Upper lobe of left lung (tissue), 4 donors: ENCODE data around the gene EPGN.

ENCODE experiments used
- EP300 ChIP-seq, 4 donors: sonication (generic); formaldehyde crosslinking; IDR thresholded peaks; one replicate each; pipeline ENCODE4 v1.5.1; 2017; ENCODE audit warnings: antibody characterized with exemption in 4 of 4, control low read depth in 2 of 4
- POLR2A ChIP-seq, 4 donors: fragments of 450-650 bp; IDR thresholded peaks; one replicate each; pipeline ENCODE4 v1.5.1; 2016 to 2017; ENCODE audit warnings: antibody characterized with exemption in 4 of 4, mild to moderate bottlenecking in 2 of 4
- POLR2AphosphoS5 ChIP-seq, 2 donors: sonication (generic); formaldehyde crosslinking; IDR thresholded peaks; one replicate each; pipeline ENCODE4 v1.5.1; 2017; ENCODE audit warnings: antibody characterized with exemption in 2 of 2
- TF ChIP-seq, protein P1 (sequence below), 6 experiments: fragments of 450-650 bp in 4 of 6; fragments of 200-600 bp in 2 of 6; sonication (generic) in 2 of 6; IDR thresholded peaks; one replicate each; pipeline ENCODE4 v1.5.1; 2016 to 2019; ENCODE audit warnings: antibody characterized with exemption in 6 of 6

GRCh38 chr4:74316397-74316796 is 8.1 kb downstream of the EPGN start:
- TF ChIP-seq, protein P1, sequence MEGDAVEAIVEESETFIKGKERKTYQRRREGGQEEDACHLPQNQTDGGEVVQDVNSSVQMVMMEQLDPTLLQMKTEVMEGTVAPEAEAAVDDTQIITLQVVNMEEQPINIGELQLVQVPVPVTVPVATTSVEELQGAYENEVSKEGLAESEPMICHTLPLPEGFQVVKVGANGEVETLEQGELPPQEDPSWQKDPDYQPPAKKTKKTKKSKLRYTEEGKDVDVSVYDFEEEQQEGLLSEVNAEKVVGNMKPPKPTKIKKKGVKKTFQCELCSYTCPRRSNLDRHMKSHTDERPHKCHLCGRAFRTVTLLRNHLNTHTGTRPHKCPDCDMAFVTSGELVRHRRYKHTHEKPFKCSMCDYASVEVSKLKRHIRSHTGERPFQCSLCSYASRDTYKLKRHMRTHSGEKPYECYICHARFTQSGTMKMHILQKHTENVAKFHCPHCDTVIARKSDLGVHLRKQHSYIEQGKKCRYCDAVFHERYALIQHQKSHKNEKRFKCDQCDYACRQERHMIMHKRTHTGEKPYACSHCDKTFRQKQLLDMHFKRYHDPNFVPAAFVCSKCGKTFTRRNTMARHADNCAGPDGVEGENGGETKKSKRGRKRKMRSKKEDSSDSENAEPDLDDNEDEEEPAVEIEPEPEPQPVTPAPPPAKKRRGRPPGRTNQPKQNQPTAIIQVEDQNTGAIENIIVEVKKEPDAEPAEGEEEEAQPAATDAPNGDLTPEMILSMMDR (IDR thresholded peaks at IDR 0.05): no peak
- TF ChIP-seq POLR2AphosphoS5 (IDR thresholded peaks at IDR 0.05) (no peak), POLR2A (IDR thresholded peaks at IDR 0.05) (no peak), EP300 (IDR thresholded peaks at IDR 0.05) (no peak)
